ENCODE data around the gene PKNOX1.
"Not testable (repeated sequence)": the region's sequence is repeated elsewhere in the genome, so short reads cannot be mapped to it uniquely, and the experiment has no call there.

PKNOX1 gene

GRCh38 chr21:42959728-42960127 lies 14.6 kb upstream of the PKNOX1 start:
- no peak for TF ChIP-seq ZFX (IDR thresholded peaks at IDR 0.05)
- TF ChIP-seq, protein P1, sequence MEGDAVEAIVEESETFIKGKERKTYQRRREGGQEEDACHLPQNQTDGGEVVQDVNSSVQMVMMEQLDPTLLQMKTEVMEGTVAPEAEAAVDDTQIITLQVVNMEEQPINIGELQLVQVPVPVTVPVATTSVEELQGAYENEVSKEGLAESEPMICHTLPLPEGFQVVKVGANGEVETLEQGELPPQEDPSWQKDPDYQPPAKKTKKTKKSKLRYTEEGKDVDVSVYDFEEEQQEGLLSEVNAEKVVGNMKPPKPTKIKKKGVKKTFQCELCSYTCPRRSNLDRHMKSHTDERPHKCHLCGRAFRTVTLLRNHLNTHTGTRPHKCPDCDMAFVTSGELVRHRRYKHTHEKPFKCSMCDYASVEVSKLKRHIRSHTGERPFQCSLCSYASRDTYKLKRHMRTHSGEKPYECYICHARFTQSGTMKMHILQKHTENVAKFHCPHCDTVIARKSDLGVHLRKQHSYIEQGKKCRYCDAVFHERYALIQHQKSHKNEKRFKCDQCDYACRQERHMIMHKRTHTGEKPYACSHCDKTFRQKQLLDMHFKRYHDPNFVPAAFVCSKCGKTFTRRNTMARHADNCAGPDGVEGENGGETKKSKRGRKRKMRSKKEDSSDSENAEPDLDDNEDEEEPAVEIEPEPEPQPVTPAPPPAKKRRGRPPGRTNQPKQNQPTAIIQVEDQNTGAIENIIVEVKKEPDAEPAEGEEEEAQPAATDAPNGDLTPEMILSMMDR (conservative IDR thresholded peaks at IDR 0.05): no peak
- no peak overlapping the region for H3K27ac ChIP-seq

DNA sequence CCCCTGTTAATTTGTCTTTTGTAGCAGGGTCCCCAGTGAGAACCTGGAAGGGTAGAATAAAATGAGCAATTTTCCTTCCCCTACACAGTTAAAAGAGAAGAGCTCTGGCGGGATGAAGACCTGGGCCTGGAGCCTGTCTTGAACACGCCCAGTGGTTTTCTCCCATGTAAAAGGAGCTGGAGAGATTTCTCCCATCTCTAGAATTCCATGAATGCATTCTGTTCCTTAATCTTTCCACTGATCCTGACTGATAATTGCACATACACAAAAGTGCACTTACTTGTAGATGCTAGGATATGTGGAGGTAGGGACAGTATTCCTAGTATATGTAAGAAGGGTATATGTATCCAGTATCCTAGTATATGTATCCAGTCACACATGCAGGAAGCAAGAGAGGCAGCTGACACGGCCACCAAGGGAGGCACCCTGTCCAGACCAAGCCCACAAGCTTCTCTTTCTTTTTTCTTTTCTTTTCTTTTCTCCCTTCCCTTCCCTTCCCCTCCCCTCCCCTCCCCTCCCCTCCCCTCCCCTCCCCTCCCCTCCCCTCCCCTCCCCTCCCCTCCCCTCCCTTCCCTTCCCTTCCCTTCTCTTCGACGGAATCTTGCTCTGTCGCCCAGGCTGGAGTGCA lies 11.9 kb upstream of the PKNOX1 start:
- no peak for TF ChIP-seq ZFX (IDR thresholded peaks at IDR 0.05)
- TF ChIP-seq, protein P1 (conservative IDR thresholded peaks at IDR 0.05): no peak
- no peak overlapping the region for H3K27ac ChIP-seq

DNA sequence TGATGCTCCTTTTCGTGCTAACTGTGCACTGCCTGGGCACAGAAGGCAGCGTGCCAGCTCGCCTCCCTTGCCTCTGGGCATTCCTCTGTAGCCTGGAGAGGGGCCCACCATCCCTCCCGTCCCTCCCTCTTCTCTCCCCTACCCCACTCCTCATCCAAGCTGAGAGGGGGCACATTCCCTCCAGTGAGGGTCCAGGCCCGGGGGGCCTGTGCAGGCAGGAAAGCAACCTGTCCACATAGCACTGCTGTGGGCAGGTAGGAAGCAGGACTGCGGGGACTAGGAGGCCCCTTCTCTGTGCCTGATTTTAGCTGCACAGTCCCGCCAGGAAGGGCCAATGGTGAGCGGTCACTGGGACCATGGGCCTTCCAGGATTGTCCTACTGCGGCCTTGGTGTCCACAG lies 10.3 kb upstream of the PKNOX1 start:
- no peak for TF ChIP-seq ZFX (IDR thresholded peaks at IDR 0.05)
- TF ChIP-seq, protein P1 (conservative IDR thresholded peaks at IDR 0.05): no peak

DNA sequence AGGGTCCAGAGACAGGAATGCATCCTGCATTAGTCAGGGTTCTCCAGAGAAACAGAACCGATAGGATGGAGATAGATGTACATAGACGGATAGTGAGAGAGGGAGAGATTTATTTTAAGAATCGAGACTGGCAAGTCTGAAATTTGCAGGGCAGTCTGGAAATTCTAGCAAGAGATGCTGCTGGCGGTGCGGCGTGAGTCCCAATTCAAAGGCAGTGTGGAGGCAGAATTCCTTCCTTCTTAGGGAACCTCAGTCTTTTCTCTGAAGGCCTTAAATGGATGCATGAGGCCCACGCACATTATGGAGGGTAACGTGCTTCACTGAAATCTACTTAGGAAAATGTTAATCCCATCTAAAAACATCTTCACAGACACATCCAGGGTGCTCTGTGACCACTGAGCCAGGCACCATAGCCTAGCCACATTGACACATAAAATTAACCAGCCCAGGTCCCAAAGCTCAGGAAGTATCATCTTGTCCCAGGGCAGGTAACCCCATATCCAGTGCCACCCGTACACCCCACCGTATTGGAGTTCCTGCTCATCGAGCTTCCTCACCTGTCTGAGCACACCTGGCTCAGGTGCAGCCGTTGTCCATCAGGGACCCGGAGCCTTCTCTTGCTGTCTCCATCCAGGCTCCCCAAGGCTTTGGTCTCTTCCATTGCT lies 9.7 kb upstream of the PKNOX1 start:
- no peak overlapping the region for H3K27ac ChIP-seq
- TF ChIP-seq, protein P1 (conservative IDR thresholded peaks at IDR 0.05): no peak
- TF ChIP-seq ZFX (IDR thresholded peaks at IDR 0.05): no peak

More for the DNA sequence above, 10.3 kb upstream of the PKNOX1 start:
- no peak overlapping the region for H3K27ac ChIP-seq

- H3K27ac ChIP-seq: no peak overlapping the region
- TF ChIP-seq, protein P1 (conservative IDR thresholded peaks at IDR 0.05): no peak
- no peak for TF ChIP-seq ZFX (IDR thresholded peaks at IDR 0.05)
These were observed 9.2 kb upstream of the PKNOX1 start for GRCh38 chr21:42965211-42965560.

- not testable (repeated sequence) for H3K27ac ChIP-seq
These were observed 6.7 kb upstream of the PKNOX1 start for GRCh38 chr21:42967616-42968015.

- no peak overlapping the region for H3K27ac ChIP-seq
- no peak for TF ChIP-seq ZFX (IDR thresholded peaks at IDR 0.05)
- TF ChIP-seq, protein P1 (conservative IDR thresholded peaks at IDR 0.05): no peak
These were observed 5.2 kb upstream of the PKNOX1 start for GRCh38 chr21:42969193-42969600.
